WERI-Rb-1 (cell line): Measurements from ENCODE around the gene KSR2.

Experiments
- DNase-seq: peaks from one replicate; pipeline ENCODE4 v3.0.0-alpha.2; 2020
- H3K27ac ChIP-seq: fragments of 250-450 bp; sonication (Bioruptor Pico); 2 replicates; pipeline ENCODE4 v1.5.1; 2020; ENCODE audit warnings: mild to moderate bottlenecking, moderate library complexity
- H3K27me3 ChIP-seq: fragments of 250-450 bp; sonication (Bioruptor Pico); 2 replicates; pipeline ENCODE4 v1.5.1; 2021; ENCODE audit warnings: mild to moderate bottlenecking, low read depth, moderate library complexity; ENCODE audit not compliant: insufficient read depth, severe bottlenecking
- H3K36me3 ChIP-seq: fragments of 250-450 bp; sonication (Bioruptor Pico); 2 replicates; pipeline ENCODE4 v1.5.1; 2020; ENCODE audit warnings: mild to moderate bottlenecking, moderate library complexity
- H3K4me3 ChIP-seq: 2 replicates; pipeline ENCODE4 v1.5.1; 2011; ENCODE audit warnings: low read depth, mild to moderate bottlenecking, control low read depth, low read length
- H3K9me3 ChIP-seq: fragments of 250-450 bp; sonication (Bioruptor Pico); 2 replicates; pipeline ENCODE4 v1.5.1; 2021; ENCODE audit warnings: mild to moderate bottlenecking, moderate library complexity; ENCODE audit not compliant: severe bottlenecking
- TF ChIP-seq, protein P1 (sequence below): IDR thresholded peaks from 2 replicates; pipeline ENCODE4 v1.5.1; 2011; ENCODE audit warnings: low read depth, mild to moderate bottlenecking, control low read depth, inconsistent platforms, low read length

KSR2 gene

DNA sequence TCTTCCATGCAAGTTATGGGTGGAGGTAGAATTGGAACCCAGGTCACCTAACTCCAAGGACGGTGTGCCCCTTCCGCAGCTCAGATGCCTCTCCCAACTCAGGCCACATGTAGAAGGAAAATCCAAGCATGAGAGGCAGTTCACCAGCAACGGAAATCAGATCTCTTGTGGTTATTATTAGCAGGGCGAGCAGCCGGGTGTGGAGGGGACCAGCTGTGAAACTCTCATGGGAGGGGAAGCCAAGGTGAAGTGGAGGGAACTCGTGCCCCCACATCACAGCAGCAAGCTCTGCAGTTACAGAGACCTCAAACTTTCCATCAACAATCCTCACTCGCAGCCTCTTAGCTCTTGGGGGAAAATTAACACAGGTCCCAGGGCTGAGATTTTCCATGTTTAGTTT, 79.7 kb downstream of the KSR2 start:
- Histone ChIP-seq H3K27me3 (peaks cover 4% of the 10 kb centered on the region), H3K9me3 (no peaks in the 10 kb centered on the region), H3K4me3 (no peak overlapping the region), H3K27ac (no peak overlapping the region), H3K36me3 (no peaks in the 10 kb centered on the region)
- DNase-seq: no peak
- TF ChIP-seq, protein P1, sequence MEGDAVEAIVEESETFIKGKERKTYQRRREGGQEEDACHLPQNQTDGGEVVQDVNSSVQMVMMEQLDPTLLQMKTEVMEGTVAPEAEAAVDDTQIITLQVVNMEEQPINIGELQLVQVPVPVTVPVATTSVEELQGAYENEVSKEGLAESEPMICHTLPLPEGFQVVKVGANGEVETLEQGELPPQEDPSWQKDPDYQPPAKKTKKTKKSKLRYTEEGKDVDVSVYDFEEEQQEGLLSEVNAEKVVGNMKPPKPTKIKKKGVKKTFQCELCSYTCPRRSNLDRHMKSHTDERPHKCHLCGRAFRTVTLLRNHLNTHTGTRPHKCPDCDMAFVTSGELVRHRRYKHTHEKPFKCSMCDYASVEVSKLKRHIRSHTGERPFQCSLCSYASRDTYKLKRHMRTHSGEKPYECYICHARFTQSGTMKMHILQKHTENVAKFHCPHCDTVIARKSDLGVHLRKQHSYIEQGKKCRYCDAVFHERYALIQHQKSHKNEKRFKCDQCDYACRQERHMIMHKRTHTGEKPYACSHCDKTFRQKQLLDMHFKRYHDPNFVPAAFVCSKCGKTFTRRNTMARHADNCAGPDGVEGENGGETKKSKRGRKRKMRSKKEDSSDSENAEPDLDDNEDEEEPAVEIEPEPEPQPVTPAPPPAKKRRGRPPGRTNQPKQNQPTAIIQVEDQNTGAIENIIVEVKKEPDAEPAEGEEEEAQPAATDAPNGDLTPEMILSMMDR: no peak

DNA sequence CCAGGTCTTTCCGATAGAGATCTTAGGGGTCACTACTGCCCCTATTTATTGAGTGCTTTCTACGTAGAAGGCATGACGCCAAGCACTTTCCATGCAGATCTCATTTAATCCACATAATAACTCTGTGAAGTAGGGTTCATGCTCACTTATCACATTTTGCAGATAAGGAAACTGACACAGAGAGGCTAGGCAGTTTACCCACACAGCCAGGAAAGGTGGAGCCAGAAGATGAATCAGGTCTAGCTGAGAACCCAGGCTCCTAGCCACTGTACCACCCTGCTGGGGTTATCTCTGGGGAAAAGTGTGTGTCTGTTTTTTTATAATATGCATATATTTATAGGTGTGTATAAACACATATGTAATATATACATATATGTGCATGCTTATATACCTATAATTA, 83.6 kb downstream of the KSR2 start:
- Histone ChIP-seq H3K27me3 (no peaks in the 10 kb centered on the region), H3K4me3 (no peak overlapping the region), H3K36me3 (no peaks in the 10 kb centered on the region), H3K27ac (no peak overlapping the region), H3K9me3 (no peaks in the 10 kb centered on the region)
- TF ChIP-seq, protein P1: no peak
- no peak for DNase-seq

DNA sequence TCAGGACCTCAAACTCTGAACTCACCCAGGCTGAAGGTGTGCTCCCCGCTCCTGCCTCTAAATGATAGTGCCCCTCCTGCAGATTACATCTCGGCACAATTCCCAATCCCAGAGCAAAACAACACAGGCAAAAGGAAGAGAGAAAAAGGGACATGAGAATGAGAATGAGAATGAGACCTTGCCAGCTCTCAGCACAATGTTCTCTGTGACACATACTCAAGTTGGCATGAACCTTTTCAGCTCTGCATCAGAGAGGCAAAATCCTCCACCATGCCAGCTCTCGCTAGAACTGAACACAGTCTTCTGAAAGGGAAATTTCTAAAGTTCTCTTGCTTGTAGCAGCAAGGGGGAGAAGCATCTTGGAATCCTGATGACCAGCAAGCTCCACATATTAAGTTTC, 84.6 kb downstream of the KSR2 start:
- no peaks in the 10 kb centered on the region for H3K27me3 ChIP-seq
- no peaks in the 10 kb centered on the region for H3K9me3 ChIP-seq
- TF ChIP-seq, protein P1: no peak
- H3K27ac ChIP-seq: no peak overlapping the region
- DNase-seq: no peak
- H3K36me3 ChIP-seq: no peaks in the 10 kb centered on the region
- H3K4me3 ChIP-seq: no peak overlapping the region

DNA sequence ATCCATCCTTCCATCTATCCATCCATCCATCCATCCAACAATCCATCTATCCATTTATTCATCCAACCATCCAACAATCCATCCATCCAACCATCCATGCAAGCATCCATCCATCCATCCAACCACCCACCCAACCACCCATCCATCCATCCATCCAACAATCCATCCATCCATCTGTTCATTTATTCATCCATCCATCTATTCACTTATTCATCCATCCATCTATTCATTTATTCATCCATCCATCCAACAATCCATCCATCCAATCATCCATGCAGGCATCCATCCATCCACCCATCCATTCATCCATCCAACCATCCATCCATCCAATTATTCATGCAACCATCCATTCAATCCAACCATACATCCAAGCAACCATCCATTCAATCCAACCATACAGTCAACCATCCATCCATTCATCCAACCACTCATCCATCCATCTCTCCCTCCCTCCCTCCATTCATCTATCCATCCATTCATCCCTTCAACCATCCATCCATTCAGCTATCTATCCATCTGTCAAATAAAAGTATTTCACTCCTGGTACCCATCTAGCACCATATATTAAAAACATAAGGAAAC, 86.1 kb downstream of the KSR2 start:
- H3K9me3 ChIP-seq: no peaks in the 10 kb centered on the region
- no peak overlapping the region for H3K4me3 ChIP-seq
- no peaks in the 10 kb centered on the region for H3K27me3 ChIP-seq
- H3K27ac ChIP-seq: no peak overlapping the region
- no peaks in the 10 kb centered on the region for H3K36me3 ChIP-seq
- no peak for DNase-seq
- TF ChIP-seq, protein P1: no peak

DNA sequence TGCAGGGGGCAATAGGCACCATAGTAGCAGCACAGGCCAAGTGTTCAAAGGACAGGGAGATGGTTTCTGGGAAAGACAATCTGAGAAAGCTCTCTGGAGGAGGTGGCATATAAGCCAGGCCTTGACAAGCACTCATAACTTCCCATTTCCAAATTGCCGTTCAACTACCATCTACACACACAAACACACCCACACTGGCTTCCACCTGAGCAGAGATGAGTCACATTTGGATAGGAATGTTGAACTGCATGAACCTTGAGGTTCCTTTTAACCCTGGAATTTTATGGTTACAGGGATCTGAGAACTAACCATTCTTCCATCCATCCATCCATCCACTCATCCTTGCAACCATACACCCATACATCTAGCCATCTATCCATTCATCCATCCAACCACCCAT, 86.6 kb downstream of the KSR2 start:
- no peaks in the 10 kb centered on the region for H3K36me3 ChIP-seq
- no peak for DNase-seq
- no peak overlapping the region for H3K27ac ChIP-seq
- no peaks in the 10 kb centered on the region for H3K27me3 ChIP-seq
- no peaks in the 10 kb centered on the region for H3K9me3 ChIP-seq
- TF ChIP-seq, protein P1: no peak
- H3K4me3 ChIP-seq: no peak overlapping the region

DNA sequence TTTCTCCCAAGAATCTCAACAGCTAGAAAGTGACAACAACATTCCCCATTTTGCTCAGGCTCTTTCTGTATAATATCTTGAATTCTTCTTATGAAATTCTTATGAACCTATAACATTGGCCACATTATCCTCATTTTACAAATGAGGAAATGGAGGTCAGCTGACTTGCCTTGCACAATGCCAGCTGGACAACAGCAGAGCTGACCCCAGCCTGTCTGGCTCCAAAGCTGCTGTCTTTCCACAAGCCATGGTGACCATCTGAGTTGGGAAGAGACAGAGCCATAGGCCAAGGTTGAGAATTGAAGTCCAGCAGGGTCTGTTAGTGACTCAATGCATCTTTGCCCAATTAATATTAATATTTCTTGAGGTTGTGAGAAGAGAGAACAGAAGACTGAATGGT, 87.3 kb downstream of the KSR2 start:
- H3K36me3 ChIP-seq: no peaks in the 10 kb centered on the region
- H3K9me3 ChIP-seq: no peaks in the 10 kb centered on the region
- TF ChIP-seq, protein P1: no peak
- no peak overlapping the region for H3K4me3 ChIP-seq
- H3K27me3 ChIP-seq: no peaks in the 10 kb centered on the region
- no peak for DNase-seq
- H3K27ac ChIP-seq: no peak overlapping the region
